ENCODE measurements around the gene TNFSF8. TPM values are rescaled to one million over a fixed set of nuclear protein-coding genes. Genes with fewer than 3 reads are reported as not detected.

The TNFSF8 gene
- total RNA-seq, 1 donor, result not detected

- DNase-seq (ENCODE audit: low read depth), result no peak
- no peak for TF ChIP-seq CTCF (IDR thresholded peaks at IDR 0.05; ENCODE audit: insufficient read depth, low read depth, low read length)
- no peak overlapping the region for H3K4me3 ChIP-seq (ENCODE audit: low read depth, low read length)
Measured at GRCh38 chr9:114869845-114870244, 60.5 kb downstream of the TNFSF8 start.

GRCh38 chr9:114869378-114869777 is 61.0 kb downstream of the TNFSF8 start:
- TF ChIP-seq CTCF (IDR thresholded peaks at IDR 0.05; ENCODE audit: insufficient read depth, low read depth, low read length), result no peak
- no peak overlapping the region for H3K4me3 ChIP-seq (ENCODE audit: low read depth, low read length)
- DNase-seq (ENCODE audit: low read depth), result no peak

- TF ChIP-seq CTCF (IDR thresholded peaks at IDR 0.05; ENCODE audit: insufficient read depth, low read depth, low read length), result no peak
- no peak for DNase-seq (ENCODE audit: low read depth)
- no peak overlapping the region for H3K4me3 ChIP-seq (ENCODE audit: low read depth, low read length)
Measured at GRCh38 chr9:114867327-114867726, 63.1 kb downstream of the TNFSF8 start.

- no peak for TF ChIP-seq CTCF (IDR thresholded peaks at IDR 0.05; ENCODE audit: insufficient read depth, low read depth, low read length)
- peak; percentile 63 for DNase-seq (ENCODE audit: low read depth)
- no peak overlapping the region for H3K4me3 ChIP-seq (ENCODE audit: low read depth, low read length)
Measured at GRCh38 chr9:114864471-114864870, 65.9 kb downstream of the TNFSF8 start.

- no peak for TF ChIP-seq CTCF (IDR thresholded peaks at IDR 0.05; ENCODE audit: insufficient read depth, low read depth, low read length)
- no peak for DNase-seq (ENCODE audit: low read depth)
- no peak overlapping the region for H3K4me3 ChIP-seq (ENCODE audit: low read depth, low read length)
Measured at GRCh38 chr9:114861922-114862605, 68.3 kb downstream of the TNFSF8 start.

GRCh38 chr9:114861273-114861672 is 69.1 kb downstream of the TNFSF8 start:
- no peak for TF ChIP-seq CTCF (IDR thresholded peaks at IDR 0.05; ENCODE audit: insufficient read depth, low read depth, low read length)
- DNase-seq (ENCODE audit: low read depth), result no peak
- H3K4me3 ChIP-seq (ENCODE audit: low read depth, low read length), result no peak overlapping the region

GRCh38 chr9:114860187-114860586 is 70.2 kb downstream of the TNFSF8 start:
- DNase-seq (ENCODE audit: low read depth), result peak; percentile 37
- H3K4me3 ChIP-seq (ENCODE audit: low read depth, low read length), result no peak overlapping the region
- TF ChIP-seq CTCF (IDR thresholded peaks at IDR 0.05; ENCODE audit: insufficient read depth, low read depth, low read length), result no peak
